H1 (cell line): Measurements from ENCODE around the gene DPF3. TPM values are rescaled to one million over a fixed set of nuclear protein-coding genes. Genes with fewer than 3 reads are reported as not detected.

Experiments
- CTCF ChIA-PET: fragments of 300-600 bp; sonication (Branson Sonifier 250); formaldehyde crosslinking; loops from one replicate; lab custom pipeline; 2021; ENCODE audit not compliant: partially characterized antibody; lab: Charles Lee
- POLR2A ChIA-PET: fragments of 300-600 bp; sonication (Branson Sonifier 250); formaldehyde crosslinking; loops from one replicate; lab custom pipeline; 2021; ENCODE audit warnings: inconsistent platforms; ENCODE audit not compliant: partially characterized antibody; lab: Charles Lee
- DNase-seq, 2 experiments: peaks; one replicate each; pipeline versions ENCODE4 v3.0.0 to v3.0.0-alpha.2; 2010 to 2022; ENCODE audit warnings: low spot score in 2 of 2, low read depth in 1 of 2, mixed read lengths in 1 of 2
- FAIRE-seq: peaks from 2 replicates; lab custom pipeline; 2011; peaks lifted over from hg19 to GRCh38; lab: Jason Lieb, UNC
- H2AFZ ChIP-seq: 2 replicates; pipeline ENCODE4 v1.8.1; 2012; ENCODE audit warnings: low read length, inconsistent platforms
- H2AK5ac ChIP-seq: 2 replicates; pipeline ENCODE4 v1.6.1; 2013; ENCODE audit warnings: low read depth, low read length
- H2BK120ac ChIP-seq: replicated peaks from 2 replicates; pipeline ENCODE3; 2013; ENCODE audit warnings: low read depth, low read length, inconsistent platforms
- H2BK12ac ChIP-seq: 2 replicates; pipeline ENCODE4 v1.6.1; 2013; ENCODE audit warnings: low read depth, low read length
- H2BK15ac ChIP-seq: 2 replicates; pipeline ENCODE4 v1.6.1; 2013; ENCODE audit warnings: low read length
- H2BK20ac ChIP-seq: 2 replicates; pipeline ENCODE4 v1.6.1; 2013; ENCODE audit warnings: low read length
- H2BK5ac ChIP-seq: 2 replicates; pipeline ENCODE4 v1.6.1; 2013; ENCODE audit warnings: low read depth, low read length
- H3K14ac ChIP-seq: 2 replicates; pipeline ENCODE4 v1.6.1; 2013; ENCODE audit warnings: inconsistent platforms; ENCODE audit not compliant: insufficient read length
- H3K18ac ChIP-seq: 2 replicates; pipeline ENCODE4 v1.6.1; 2013; ENCODE audit warnings: low read length; ENCODE audit errors: extremely low read depth
- H3K23ac ChIP-seq: 2 replicates; pipeline ENCODE4 v1.6.1; 2013; ENCODE audit warnings: inconsistent platforms; ENCODE audit not compliant: insufficient read length
- H3K23me2 ChIP-seq: 2 replicates; pipeline ENCODE4 v1.6.1; 2013; ENCODE audit warnings: low read depth, low read length
- H3K27ac ChIP-seq: 2 replicates; pipeline ENCODE4 v1.6.1; 2011; ENCODE audit warnings: low read depth, low read length, inconsistent platforms
- H3K27me3 ChIP-seq, 4 experiments: replicated peaks in 1 of 4; 1 replicate in 1 of 4; 2 replicates in 3 of 4; pipeline versions ENCODE4 v1.6.1 to v1.8.1; 2011 to 2013; ENCODE audit warnings: low read length in 3 of 4, mild to moderate bottlenecking in 3 of 4, inconsistent platforms in 2 of 4, mixed read lengths in 2 of 4, moderate library complexity in 1 of 4; ENCODE audit not compliant: control insufficient read depth in 3 of 4, insufficient read depth in 3 of 4; ENCODE audit errors: extremely low read depth in 1 of 4
- H3K36me3 ChIP-seq, 4 experiments: 2 replicates each; pipeline versions ENCODE4 v1.6.1 to v1.8.1; 2011 to 2013; ENCODE audit warnings: mild to moderate bottlenecking in 4 of 4, low read length in 3 of 4, moderate library complexity in 2 of 4, control low read depth in 1 of 4, inconsistent platforms in 1 of 4; ENCODE audit not compliant: insufficient read depth in 4 of 4, control insufficient read depth in 2 of 4
- H3K4ac ChIP-seq: replicated peaks from 2 replicates; pipeline ENCODE3; 2013; ENCODE audit warnings: low read length, low read depth, mixed read lengths, inconsistent platforms; ENCODE audit not compliant: insufficient read length
- H3K4me1 ChIP-seq, 4 experiments: replicated peaks in 1 of 4; 1 replicate in 1 of 4; 2 replicates in 3 of 4; pipeline versions ENCODE4 v1.6.1 to v1.8.1; 2011 to 2013; ENCODE audit warnings: low read length in 3 of 4, inconsistent platforms in 2 of 4, mixed read lengths in 1 of 4; ENCODE audit not compliant: insufficient read depth in 4 of 4, control insufficient read depth in 3 of 4
- H3K4me2 ChIP-seq, 2 experiments: 2 replicates each; pipeline versions ENCODE4 v1.6.1 to v1.8.1; 2011 to 2013; ENCODE audit warnings: low read depth in 2 of 2, low read length in 2 of 2, control low read depth in 1 of 2, inconsistent platforms in 1 of 2, mild to moderate bottlenecking in 1 of 2; ENCODE audit not compliant: insufficient read depth in 1 of 2
- H3K4me3 ChIP-seq, 4 experiments: fragments of 200-600, 300-600 bp in 1 of 4; sonication (generic), shearing (Covaris generic), sonication (Bioruptor Twin) in 1 of 4; 2 replicates each; pipeline versions ENCODE4 v1.5.1 to v1.8.1; 2011 to 2016; ENCODE audit warnings: low read length in 4 of 4, low read depth in 3 of 4, control low read depth in 2 of 4, inconsistent platforms in 2 of 4, mild to moderate bottlenecking in 2 of 4, mixed read lengths in 1 of 4, moderate library complexity in 1 of 4; ENCODE audit not compliant: insufficient read depth in 2 of 4; ENCODE audit errors: extremely low read depth in 1 of 4
- H3K56ac ChIP-seq: replicated peaks from 2 replicates; pipeline ENCODE3; 2013; ENCODE audit warnings: low read depth, mild to moderate bottlenecking, mixed read lengths, low read length, inconsistent platforms; ENCODE audit not compliant: insufficient read length
- H3K79me1 ChIP-seq: 2 replicates; pipeline ENCODE4 v1.6.1; 2013; ENCODE audit warnings: low read depth, low read length, control low read depth
- H3K79me2 ChIP-seq, 2 experiments: 2 replicates each; pipeline versions ENCODE4 v1.6.1 to v1.8.1; 2012 to 2013; ENCODE audit warnings: low read length in 2 of 2, mild to moderate bottlenecking in 2 of 2, inconsistent platforms in 1 of 2; ENCODE audit not compliant: insufficient read depth in 2 of 2, control insufficient read depth in 1 of 2
- H3K9ac ChIP-seq, 4 experiments: replicated peaks in 1 of 4; 1 replicate in 1 of 4; 2 replicates in 3 of 4; pipeline versions ENCODE4 v1.6.1 to v1.8.1; 2011 to 2013; ENCODE audit warnings: low read depth in 3 of 4, low read length in 3 of 4, control low read depth in 2 of 4, mild to moderate bottlenecking in 2 of 4, moderate library complexity in 2 of 4, inconsistent platforms in 1 of 4; ENCODE audit errors: extremely low read depth in 1 of 4
- H3K9me3 ChIP-seq, 2 experiments: 2 replicates each; pipeline versions ENCODE4 v1.6.1 to v1.8.1; 2012 to 2013; ENCODE audit warnings: mild to moderate bottlenecking in 2 of 2, moderate library complexity in 2 of 2, control low read depth in 1 of 2, inconsistent platforms in 1 of 2, low read depth in 1 of 2, low read length in 1 of 2, mixed read lengths in 1 of 2; ENCODE audit not compliant: insufficient read depth in 2 of 2
- H4K20me1 ChIP-seq, 2 experiments: replicated peaks in 1 of 2; 2 replicates each; pipeline versions ENCODE3 to v1.8.1; 2011 to 2013; ENCODE audit warnings: inconsistent platforms in 2 of 2, low read length in 2 of 2, mild to moderate bottlenecking in 1 of 2; ENCODE audit not compliant: insufficient read depth in 2 of 2, control insufficient read depth in 1 of 2
- H4K5ac ChIP-seq: 2 replicates; pipeline ENCODE4 v1.6.1; 2013; ENCODE audit warnings: low read length, low read depth, mixed read lengths, inconsistent platforms; ENCODE audit not compliant: insufficient read length
- H4K8ac ChIP-seq: 2 replicates; pipeline ENCODE4 v1.8.0; 2013; ENCODE audit warnings: mild to moderate bottlenecking, moderate library complexity, low read length, inconsistent platforms; ENCODE audit not compliant: insufficient read depth; ENCODE audit errors: extremely low read depth
- H4K91ac ChIP-seq: replicated peaks from 2 replicates; pipeline ENCODE3; 2013; ENCODE audit warnings: low read length, mixed read lengths, inconsistent platforms; ENCODE audit not compliant: insufficient read length
- NANOG ChIP-seq: IDR thresholded peaks from 2 replicates; pipeline ENCODE4 v1.6.1; 2011; ENCODE audit warnings: low read length, low read depth, mild to moderate bottlenecking, inconsistent platforms; ENCODE audit not compliant: insufficient read depth, poor library complexity, severe bottlenecking
- PHF8 ChIP-seq: fragments of 200-600 bp; sonication (generic); conservative IDR thresholded peaks from 2 replicates; pipeline ENCODE4 v1.7.1; 2012; ENCODE audit warnings: low read depth, mild to moderate bottlenecking, inconsistent platforms, low read length, moderate library complexity
- SIN3A ChIP-seq, 2 experiments: IDR thresholded peaks in 1 of 2; conservative IDR thresholded peaks in 1 of 2; 2 replicates each; pipeline ENCODE4 v1.6.1; 2011 to 2012; ENCODE audit warnings: low read length in 2 of 2, improper control_type of control experiment in 1 of 2, low read depth in 1 of 2, mild to moderate bottlenecking in 1 of 2
- SUZ12 ChIP-seq: fragments of 200-600 bp; sonication (generic); IDR thresholded peaks from 2 replicates; pipeline ENCODE4 v1.6.1; 2012; ENCODE audit warnings: mild to moderate bottlenecking, inconsistent platforms, low read length, moderate library complexity, mixed read lengths
- ZNF274 ChIP-seq: IDR thresholded peaks from 2 replicates; pipeline ENCODE4 v1.7.0; 2012; ENCODE audit warnings: low read length, borderline replicate concordance; ENCODE audit errors: extremely low read depth
- WGBS, 2 experiments: shearing (Covaris generic) in 1 of 2; methylation state at CpG; one replicate each; pipeline versions ENCODE4 v1.1.6 to v1.1.7; 2013 to 2015; ENCODE audit warnings: low lambda C conversion rate in 2 of 2, mixed read lengths in 2 of 2, inconsistent platforms in 1 of 2, low coverage in 1 of 2, missing lambda C conversion rate in 1 of 2; ENCODE audit not compliant: insufficient replicate concordance in 2 of 2, insufficient coverage in 1 of 2, insufficient read length in 1 of 2; ENCODE audit errors: extremely low coverage in 1 of 2, missing lambda C conversion rate in 1 of 2; 5-methylcytosine and 5-hydroxymethylcytosine counted together
- polyA plus RNA-seq, 7 experiments: library from polyadenylated mRNA; depleted of rRNA in 3 of 7; stranded (reverse) in 5 of 7; unstranded in 2 of 7; fragments of >200 nt in 5 of 7; fragments of 200-250 nt in 2 of 7; gene quantifications; 1 replicate in 5 of 7; 2 replicates in 1 of 7; 4 replicates in 1 of 7; pipeline versions ENCODE4 v1.2.1 to v1.2.3, GENCODE V29; 2011 to 2013; ENCODE audit warnings: missing spikeins in 2 of 7, mixed read lengths in 2 of 7
- total RNA-seq: library from RNA; stranded (reverse); fragmentation: NEBNext Ultra II Directional; extraction: Animal tissue kit (Norgen Biotek cat#: 25700); gene quantifications from 2 replicates; pipeline ENCODE4 v1.2.1, GENCODE V29; 2021

Gene DPF3
- total and polyA plus RNA-seq, 2 of the 8 experiments (the other 6 are each of a cell fraction or from before 2014, with no cell fraction given): 0.19 TPM; not detected in 1

- Histone ChIP-seq H2AK5ac (no peak overlapping the region), H3K27me3 (no peaks in the 10 kb centered on the region), H3K79me1 (no peaks in the 10 kb centered on the region; the same call in 1 of the 2 replicates), H3K4me3 (no peak overlapping the region), H3K9me3 (peaks cover 3% of the 10 kb centered on the region in 2 experiments; a peak in 2 of 4 replicates), H4K5ac (no peak overlapping the region), H4K20me1 (no peaks in the 10 kb centered on the region), H2BK12ac (peak overlapping the region; percentile 7; the same call in 1 of the 2 replicates), H2BK5ac (no peak overlapping the region; the same call in 1 of the 2 replicates), H2BK120ac (no peak overlapping the region), H3K4me1 (peaks cover 0 to 12% (median 6%) of the 10 kb centered on the region in 4 experiments; a peak in 6 of 7 replicates), H2AFZ (no peak overlapping the region), H3K14ac (no peak overlapping the region), H3K18ac (no peak overlapping the region), H3K9ac (no peak overlapping the region), H3K4ac (no peak overlapping the region), H3K27ac (no peak overlapping the region), H3K4me2 (no peak overlapping the region), H4K91ac (no peak overlapping the region), H4K8ac (0 out of 2 replicates have a peak overlapping the region, but pooled peaks have one; percentile 29), H2BK20ac (no peak overlapping the region), H3K23ac (no peak overlapping the region), H3K79me2 (no peaks in the 10 kb centered on the region), H3K56ac (no peak overlapping the region), H3K36me3 (no peaks in the 10 kb centered on the region), H2BK15ac (no peak overlapping the region), H3K23me2 (no peaks in the 10 kb centered on the region)
- POLR2A ChIA-PET: no interaction called here
- CTCF ChIA-PET: interaction anchor here (1.0 to 1.3 kb wide), 4 partner anchors 29 to 204 kb away, joined by 3 read pairs; no protein-coding TSS in a partner anchor
- FAIRE-seq (no peak), DNase-seq (no peak)
- no peak for TF ChIP-seq PHF8
- TF ChIP-seq NANOG: no peak
- TF ChIP-seq SIN3A (conservative IDR thresholded peaks at IDR 0.05 in 1 of 2, IDR thresholded peaks at IDR 0.05 in 1 of 2; ENCODE audit: low read depth in 1 of 2, low read length in 2 of 2): peak in 1 of 2 experiments; percentile 63; a peak in 1 of 4 replicates
- no peak for TF ChIP-seq ZNF274
- no peak for TF ChIP-seq SUZ12
- 81% methylated on average over 12 of the region's 12 CpGs; no CpG with 5 or more reads in 1 of the 2 experiments for WGBS, 2 experiments
These were observed 193.3 kb downstream of the DPF3 start for GRCh38 chr14:72700338-72701236.
